ENCODE data around the gene TGM2.

TGM2 gene

GRCh38 chr20:38180781-38181180, 15.7 kb upstream of the TGM2 start:
- DNase-seq (ENCODE audit: low read depth, low spot score): no peak
- no peak overlapping the region for H3K4me3 ChIP-seq (ENCODE audit: low read length)

- no peak for DNase-seq (ENCODE audit: low read depth, low spot score)
- H3K4me3 ChIP-seq (ENCODE audit: low read length): no peak overlapping the region
Observed at GRCh38 chr20:38179846-38180245, 14.8 kb upstream of the TGM2 start.

- no peak overlapping the region for H3K4me3 ChIP-seq (ENCODE audit: low read length)
- no peak for DNase-seq (ENCODE audit: low read depth, low spot score)
Observed at GRCh38 chr20:38178581-38178980, 13.5 kb upstream of the TGM2 start.

- DNase-seq (ENCODE audit: low read depth, low spot score): no peak
- H3K4me3 ChIP-seq (ENCODE audit: low read length): no peak overlapping the region
Observed at GRCh38 chr20:38178065-38178491, 13.0 kb upstream of the TGM2 start.

GRCh38 chr20:38177201-38177600, 12.1 kb upstream of the TGM2 start:
- no peak for DNase-seq (ENCODE audit: low read depth, low spot score)
- H3K4me3 ChIP-seq (ENCODE audit: low read length): no peak overlapping the region

GRCh38 chr20:38175304-38176180, 10.5 kb upstream of the TGM2 start:
- no peak overlapping the region for H3K4me3 ChIP-seq (ENCODE audit: low read length)
- DNase-seq (ENCODE audit: low read depth, low spot score): no peak

GRCh38 chr20:38173237-38174156, 8.4 kb upstream of the TGM2 start:
- DNase-seq (ENCODE audit: low read depth, low spot score): no peak
- no peak overlapping the region for H3K4me3 ChIP-seq (ENCODE audit: low read length)

GRCh38 chr20:38172408-38172807, 7.3 kb upstream of the TGM2 start:
- no peak overlapping the region for H3K4me3 ChIP-seq (ENCODE audit: low read length)
- DNase-seq (ENCODE audit: low read depth, low spot score): no peak

- no peak for DNase-seq (ENCODE audit: low read depth, low spot score)
- no peak overlapping the region for H3K4me3 ChIP-seq (ENCODE audit: low read length)
Observed at GRCh38 chr20:38171675-38172043, 6.6 kb upstream of the TGM2 start.

- no peak for DNase-seq (ENCODE audit: low read depth, low spot score)
- no peak overlapping the region for H3K4me3 ChIP-seq (ENCODE audit: low read length)
Observed at GRCh38 chr20:38170826-38171674, 6.0 kb upstream of the TGM2 start.

GRCh38 chr20:38170219-38170825, 5.3 kb upstream of the TGM2 start:
- no peak overlapping the region for H3K4me3 ChIP-seq (ENCODE audit: low read length)
- no peak for DNase-seq (ENCODE audit: low read depth, low spot score)

- no peak overlapping the region for H3K4me3 ChIP-seq (ENCODE audit: low read length)
- DNase-seq (ENCODE audit: low read depth, low spot score): no peak
Observed at GRCh38 chr20:38169636-38170193, 4.6 kb upstream of the TGM2 start.

- no peak overlapping the region for H3K4me3 ChIP-seq (ENCODE audit: low read length)
Observed at GRCh38 chr20:38168791-38169589, 3.9 kb upstream of the TGM2 start.

GRCh38 chr20:38167851-38168760, 3.0 kb upstream of the TGM2 start:
- no peak overlapping the region for H3K4me3 ChIP-seq (ENCODE audit: low read length)
- DNase-seq (ENCODE audit: low read depth, low spot score): no peak

More at GRCh38 chr20:38168791-38169589, 3.9 kb upstream of the TGM2 start:
- DNase-seq (ENCODE audit: low read depth, low spot score): no peak

- no peak overlapping the region for H3K4me3 ChIP-seq (ENCODE audit: low read length)
- no peak for DNase-seq (ENCODE audit: low read depth, low spot score)
Observed at GRCh38 chr20:38167328-38167850, 2.3 kb upstream of the TGM2 start.

GRCh38 chr20:38166703-38167233, 1.7 kb upstream of the TGM2 start:
- DNase-seq (ENCODE audit: low read depth, low spot score): no peak

More at GRCh38 chr20:38166703-38167233, 1.7 kb upstream of the TGM2 start:
- no peak overlapping the region for H3K4me3 ChIP-seq (ENCODE audit: low read length)

Measured in Jurkat, Clone E6-1 (cell line).